Peyer's patch (tissue), 4 donors: ENCODE data around the gene LRCH3.

Source experiments
- CTCF ChIP-seq, 6 experiments: fragments of 450-650 bp in 4 of 6; fragments of 200-600 bp in 2 of 6; sonication (generic) in 1 of 6; IDR thresholded peaks; one replicate each; pipeline ENCODE4 v1.5.1; 2017 to 2019; ENCODE audit warnings: antibody characterized with exemption in 6 of 6, mild to moderate bottlenecking in 3 of 6, moderate library complexity in 1 of 6
- POLR2A ChIP-seq, 2 donors: fragments of 450-650 bp; IDR thresholded peaks; one replicate each; pipeline ENCODE4 v1.5.1; 2017; ENCODE audit warnings: antibody characterized with exemption in 2 of 2, mild to moderate bottlenecking in 2 of 2, moderate library complexity in 2 of 2

GRCh38 chr3:197809356-197810020 is 18.4 kb downstream of the LRCH3 start:
- TF ChIP-seq CTCF (IDR thresholded peaks at IDR 0.05) = no peak
- no peak for TF ChIP-seq POLR2A (IDR thresholded peaks at IDR 0.05)
